NCI-H345 (cell line): ENCODE data around the gene RUFY3.

Experiments
- DNase-seq: peaks from one replicate; lab custom pipeline; 2025; lab: John Stamatoyannopoulos, UW

Gene RUFY3

GRCh38 chr4:70841211-70841610, 119.4 kb downstream of the RUFY3 start:
- DNase-seq, result no peak

DNA sequence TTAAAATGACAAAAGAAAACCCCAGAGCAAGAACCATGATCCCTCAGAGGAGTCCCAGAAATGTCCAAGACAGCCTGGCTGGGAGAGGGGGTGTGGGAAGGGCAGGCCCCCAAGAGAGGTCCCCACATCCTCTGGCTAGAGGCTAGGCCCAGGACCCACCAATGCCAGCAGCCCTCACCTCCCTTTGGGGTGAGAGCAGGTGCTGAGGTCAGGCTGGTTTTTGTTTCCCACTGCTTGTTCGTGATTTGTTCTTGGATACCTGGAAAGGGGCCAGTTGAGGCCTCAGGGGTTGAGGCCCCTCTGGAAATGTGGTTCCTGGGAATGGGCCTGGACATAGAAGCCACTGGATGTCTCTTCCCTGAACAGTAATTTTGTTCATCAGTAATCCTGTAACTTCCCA, 120.2 kb downstream of the RUFY3 start:
- DNase-seq, result no peak

DNA sequence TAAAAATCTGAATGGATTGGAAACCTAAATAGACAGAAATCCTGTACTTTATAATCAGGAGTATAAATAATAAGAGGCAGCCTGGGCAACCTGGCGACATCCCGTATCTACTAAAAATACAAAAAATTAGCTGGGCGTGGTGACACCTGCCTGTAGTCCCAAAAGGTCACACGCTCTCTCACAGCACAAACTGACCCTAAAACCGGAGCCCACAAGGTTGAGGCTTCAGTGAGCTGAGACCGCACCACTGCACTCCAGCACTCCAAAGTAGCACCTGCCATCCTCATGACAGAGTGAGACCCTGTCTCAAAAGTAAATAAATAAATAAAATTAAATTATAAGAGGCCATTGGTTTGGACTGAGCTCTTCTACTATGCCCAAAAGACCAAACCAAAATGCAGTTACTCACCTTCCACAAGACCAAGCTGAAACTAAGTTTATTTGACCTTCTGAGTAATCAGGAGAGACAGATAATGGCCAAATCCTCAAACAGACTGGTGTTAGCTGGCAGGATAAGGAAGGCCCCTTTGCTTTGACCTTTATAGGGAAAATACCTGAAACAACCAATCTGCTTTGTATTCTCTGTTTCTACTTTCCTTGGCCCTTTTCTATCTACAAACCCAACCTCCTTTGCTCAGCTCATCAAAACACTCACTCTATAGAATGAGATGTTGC, 121.1 kb downstream of the RUFY3 start:
- no peak for DNase-seq

- no peak for DNase-seq
Observed at GRCh38 chr4:70844180-70844579, 122.4 kb downstream of the RUFY3 start.

DNA sequence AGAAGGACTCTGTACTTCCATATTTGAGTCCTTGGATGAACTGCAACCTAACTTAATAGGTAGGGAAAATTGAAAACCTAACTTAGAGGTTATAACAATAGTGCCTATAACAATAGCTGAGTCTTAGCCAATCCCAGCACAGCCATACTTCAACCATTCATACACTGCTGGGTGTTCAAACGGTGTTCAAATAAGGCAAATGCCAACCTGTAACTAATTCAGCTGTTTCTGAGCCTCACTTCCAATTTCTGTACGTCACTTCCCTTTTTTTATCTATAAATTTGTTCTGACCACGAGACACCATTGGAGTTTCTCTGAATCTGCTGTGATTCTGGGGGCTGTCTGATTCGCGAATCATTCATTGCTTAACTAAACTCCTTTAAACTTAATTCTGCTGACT, 127.5 kb downstream of the RUFY3 start:
- DNase-seq, result no peak

GRCh38 chr4:70855464-70855863, 133.7 kb downstream of the RUFY3 start:
- no peak for DNase-seq
